ENCODE measurements around the gene IDNK. TPM values are rescaled to one million over a fixed set of nuclear protein-coding genes. Genes with fewer than 3 reads are reported as not detected.

IDNK gene
- total RNA-seq, 2 donors from 2014 or later = 10.6 to 10.7 TPM

GRCh38 chr9:83620841-83621636 lies 1.9 kb upstream of the IDNK start:
- no peak for ATAC-seq (replicated peaks in 1 of 2)
- no peaks in the 10 kb centered on the region for H3K27me3 Mint-ChIP-seq (ENCODE audit: low read depth)

DNA sequence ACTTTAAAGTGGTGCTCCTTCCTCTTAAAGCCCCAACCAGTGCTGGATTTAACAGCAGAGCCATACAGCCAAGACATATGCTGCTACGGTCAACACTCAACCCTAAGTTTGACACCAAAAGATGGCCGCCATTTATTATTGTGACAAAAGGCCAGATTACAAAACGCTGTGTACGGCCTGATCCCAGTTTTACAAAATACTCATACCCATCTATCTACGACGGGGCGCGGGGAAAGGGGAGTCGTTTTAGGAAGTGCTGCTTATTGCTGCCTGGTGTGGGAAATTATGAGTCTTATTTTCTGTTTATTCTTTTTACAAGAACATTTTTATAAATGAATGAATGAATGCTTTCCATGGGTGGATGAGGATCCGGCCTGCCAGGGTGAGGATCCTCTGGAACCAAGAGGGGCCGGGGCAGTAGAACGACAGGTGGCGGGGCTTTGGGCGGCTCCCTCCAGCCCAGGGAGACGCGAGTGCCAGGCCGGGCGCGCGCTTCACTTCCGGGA lies 457 bp upstream of the IDNK start:
- Mint-ChIP-seq H3K9me3 (no peaks in the 10 kb centered on the region), H3K27me3 (ENCODE audit: low read depth) (no peaks in the 10 kb centered on the region), H3K27ac (peak overlapping the region; percentile 99), H3K4me3 (peak overlapping the region; percentile 90 to 97), H3K36me3 (ENCODE audit: insufficient read depth in 2 of 2) (peaks cover 0 to 1% of the 10 kb centered on the region in 2 donors), H3K4me1 (ENCODE audit: low read depth) (peaks cover 31% of the 10 kb centered on the region)
- DNase-seq (peak in 1 of 2 donors; percentile 7), ATAC-seq (replicated peaks in 1 of 2) (peak; percentile 56 to 59)

More at GRCh38 chr9:83620841-83621636, 1.9 kb upstream of the IDNK start:
- peak; percentile 40 to 52 for DNase-seq
- Mint-ChIP-seq H3K36me3 (ENCODE audit: insufficient read depth in 2 of 2) (peaks cover 0 to 1% of the 10 kb centered on the region in 2 donors), H3K9me3 (no peaks in the 10 kb centered on the region), H3K27ac (no peak overlapping the region), H3K4me3 (peak overlapping the region; percentile 29 to 32), H3K4me1 (ENCODE audit: low read depth) (peaks cover 27% of the 10 kb centered on the region)

DNA sequence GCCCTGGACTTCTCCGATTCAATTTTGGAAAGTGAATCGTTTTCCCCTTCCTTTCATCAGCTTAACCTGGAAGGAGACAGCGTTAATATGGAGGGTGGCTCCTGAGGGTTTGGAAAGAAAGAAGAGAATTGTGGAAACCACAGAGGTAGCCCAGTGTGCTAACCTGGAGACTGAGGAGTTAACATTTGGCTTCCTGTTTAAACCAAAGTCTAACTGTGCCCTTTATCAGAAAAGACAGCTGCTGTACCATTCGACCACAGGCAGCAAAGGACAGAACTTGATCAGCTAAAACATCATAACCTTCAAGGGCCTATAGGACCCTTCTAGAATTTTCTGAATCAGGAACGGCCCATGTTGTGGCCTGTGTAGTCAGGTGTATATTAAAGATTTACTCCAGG lies 735 bp downstream of the IDNK start:
- H3K9me3 Mint-ChIP-seq = no peaks in the 10 kb centered on the region
- peaks cover 1 to 3% of the 10 kb centered on the region in 2 donors for H3K36me3 Mint-ChIP-seq (ENCODE audit: insufficient read depth in 2 of 2)
- DNase-seq = no peak
- ATAC-seq (replicated peaks in 1 of 2) = peak; percentile 6 to 11
- H3K27ac Mint-ChIP-seq = peak overlapping the region; percentile 99
- H3K27me3 Mint-ChIP-seq (ENCODE audit: low read depth) = no peaks in the 10 kb centered on the region
- H3K4me3 Mint-ChIP-seq = peak overlapping the region; percentile 90 to 97
- peaks cover 31% of the 10 kb centered on the region for H3K4me1 Mint-ChIP-seq (ENCODE audit: low read depth)

- Mint-ChIP-seq H3K9me3 (no peaks in the 10 kb centered on the region), H3K4me1 (ENCODE audit: low read depth) (peaks cover 35% of the 10 kb centered on the region), H3K27ac (peak overlapping the region; percentile 6), H3K27me3 (ENCODE audit: low read depth) (no peaks in the 10 kb centered on the region), H3K4me3 (peak overlapping the region in 1 of 2 donors; percentile 4), H3K36me3 (ENCODE audit: insufficient read depth in 2 of 2) (peaks cover 3 to 4% of the 10 kb centered on the region in 2 donors)
- ATAC-seq (replicated peaks in 1 of 2) = no peak
- no peak for DNase-seq
Observed at GRCh38 chr9:83625178-83625577, 2.2 kb downstream of the IDNK start.

DNA sequence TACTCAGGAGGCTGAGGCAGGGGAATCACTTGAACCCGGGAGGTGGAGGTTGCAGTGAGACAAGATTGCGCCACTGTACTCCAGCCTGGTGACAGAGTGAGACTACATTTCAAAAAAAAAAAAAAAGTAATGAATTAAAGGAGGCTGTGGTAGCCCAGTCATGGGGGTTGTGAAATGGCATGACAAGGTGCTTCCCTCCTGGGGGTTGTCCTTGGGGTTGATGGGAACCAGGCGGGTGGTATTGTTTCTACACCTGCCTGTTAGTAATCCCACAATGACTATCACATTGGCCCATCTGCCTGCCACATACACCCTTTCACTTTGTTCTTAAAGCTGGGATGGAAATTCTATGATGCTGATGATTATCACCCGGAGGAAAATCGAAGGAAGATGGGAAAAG lies 5.6 kb downstream of the IDNK start:
- ATAC-seq (replicated peaks in 1 of 2) = peak; percentile 26 to 57
- no peaks in the 10 kb centered on the region for H3K9me3 Mint-ChIP-seq
- H3K27ac Mint-ChIP-seq = no peak overlapping the region
- H3K36me3 Mint-ChIP-seq (ENCODE audit: insufficient read depth in 2 of 2) = peaks cover 3 to 5% of the 10 kb centered on the region in 2 donors
- peaks cover 29% of the 10 kb centered on the region for H3K4me1 Mint-ChIP-seq (ENCODE audit: low read depth)
- H3K4me3 Mint-ChIP-seq = no peak overlapping the region
- DNase-seq = peak in 1 of 2 donors; percentile 14
- no peaks in the 10 kb centered on the region for H3K27me3 Mint-ChIP-seq (ENCODE audit: low read depth)

- H3K27me3 Mint-ChIP-seq (ENCODE audit: low read depth) = no peaks in the 10 kb centered on the region
- no peak overlapping the region for H3K4me3 Mint-ChIP-seq
- H3K9me3 Mint-ChIP-seq = no peaks in the 10 kb centered on the region
- ATAC-seq (replicated peaks in 1 of 2) (no peak), DNase-seq (no peak)
- peaks cover 20% of the 10 kb centered on the region for H3K4me1 Mint-ChIP-seq (ENCODE audit: low read depth)
- no peak overlapping the region for H3K27ac Mint-ChIP-seq
- H3K36me3 Mint-ChIP-seq (ENCODE audit: insufficient read depth in 2 of 2) = peaks cover 3 to 4% of the 10 kb centered on the region in 2 donors
Observed at GRCh38 chr9:83629433-83630104, 6.6 kb downstream of the IDNK start.

GRCh38 chr9:83630938-83631457 lies 8.1 kb downstream of the IDNK start:
- H3K4me3 Mint-ChIP-seq = no peak overlapping the region
- H3K36me3 Mint-ChIP-seq (ENCODE audit: insufficient read depth in 2 of 2) = peaks cover 3 to 4% of the 10 kb centered on the region in 2 donors
- H3K27me3 Mint-ChIP-seq (ENCODE audit: low read depth) = no peaks in the 10 kb centered on the region
- peaks cover 9% of the 10 kb centered on the region for H3K4me1 Mint-ChIP-seq (ENCODE audit: low read depth)
- ATAC-seq (replicated peaks in 1 of 2) = no peak
- H3K27ac Mint-ChIP-seq = peak overlapping the region; percentile 27
- H3K9me3 Mint-ChIP-seq = no peaks in the 10 kb centered on the region
- DNase-seq = no peak

DNA sequence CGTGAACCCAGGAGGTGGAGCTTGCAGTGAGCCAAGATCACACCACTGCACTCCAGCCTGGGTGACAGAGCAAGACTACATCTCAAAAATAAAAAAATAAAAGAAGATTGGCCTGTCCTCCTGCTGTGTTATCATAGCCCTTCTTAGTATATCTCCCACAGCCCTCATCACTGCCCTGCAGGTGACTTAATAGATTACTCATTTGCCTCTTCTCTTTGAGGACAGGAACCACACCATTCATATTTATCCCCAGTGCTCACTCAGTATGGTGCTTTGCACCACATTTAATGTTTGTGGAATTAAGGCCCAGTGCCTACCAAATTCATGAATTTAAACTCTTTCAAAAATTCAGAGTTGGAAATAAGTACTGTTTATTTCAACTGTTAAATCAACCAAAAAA lies 10.3 kb downstream of the IDNK start:
- peaks cover 4% of the 10 kb centered on the region for H3K4me1 Mint-ChIP-seq (ENCODE audit: low read depth)
- H3K27me3 Mint-ChIP-seq (ENCODE audit: low read depth) = no peaks in the 10 kb centered on the region
- no peak overlapping the region for H3K4me3 Mint-ChIP-seq
- H3K36me3 Mint-ChIP-seq (ENCODE audit: insufficient read depth in 2 of 2) = peaks cover 0 to 4% of the 10 kb centered on the region in 2 donors
- H3K9me3 Mint-ChIP-seq = no peaks in the 10 kb centered on the region
- ATAC-seq (replicated peaks in 1 of 2) (no peak), DNase-seq (no peak)
- no peak overlapping the region for H3K27ac Mint-ChIP-seq

DNA sequence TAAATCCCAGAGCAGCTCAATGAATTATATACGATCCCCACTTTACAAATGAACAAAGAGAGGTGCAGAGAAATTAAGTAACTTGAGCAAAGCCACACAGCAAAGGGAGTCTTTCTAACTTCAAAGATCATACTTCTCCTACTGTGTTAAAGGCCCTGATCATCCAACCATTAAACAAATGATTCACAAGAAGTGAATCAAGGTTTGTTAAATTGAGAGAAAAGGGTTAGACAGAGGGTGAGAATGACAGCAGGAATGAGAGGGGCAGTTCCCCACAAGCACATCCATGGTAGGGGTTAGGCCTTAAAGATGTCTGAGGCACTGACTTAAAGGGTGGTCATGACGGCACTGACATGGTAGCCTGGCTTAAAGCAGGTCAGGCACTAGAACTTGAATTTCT lies 10.7 kb downstream of the IDNK start:
- Mint-ChIP-seq H3K27ac (no peak overlapping the region), H3K9me3 (no peaks in the 10 kb centered on the region), H3K36me3 (ENCODE audit: insufficient read depth in 2 of 2) (peaks cover 0 to 4% of the 10 kb centered on the region in 2 donors), H3K4me3 (no peak overlapping the region), H3K27me3 (ENCODE audit: low read depth) (no peaks in the 10 kb centered on the region), H3K4me1 (ENCODE audit: low read depth) (peaks cover 4% of the 10 kb centered on the region)
- ATAC-seq (replicated peaks in 1 of 2) = no peak
- no peak for DNase-seq

GRCh38 chr9:83636813-83637212 lies 13.9 kb downstream of the IDNK start:
- no peak for DNase-seq
- peak in 1 of 2 donors; percentile 53 for ATAC-seq (replicated peaks in 1 of 2)
- Mint-ChIP-seq H3K4me3 (no peak overlapping the region), H3K9me3 (no peaks in the 10 kb centered on the region), H3K27ac (no peak overlapping the region), H3K4me1 (ENCODE audit: low read depth) (no peaks in the 10 kb centered on the region), H3K27me3 (ENCODE audit: low read depth) (no peaks in the 10 kb centered on the region), H3K36me3 (ENCODE audit: insufficient read depth in 2 of 2) (peaks cover 1 to 3% of the 10 kb centered on the region in 2 donors)

DNA sequence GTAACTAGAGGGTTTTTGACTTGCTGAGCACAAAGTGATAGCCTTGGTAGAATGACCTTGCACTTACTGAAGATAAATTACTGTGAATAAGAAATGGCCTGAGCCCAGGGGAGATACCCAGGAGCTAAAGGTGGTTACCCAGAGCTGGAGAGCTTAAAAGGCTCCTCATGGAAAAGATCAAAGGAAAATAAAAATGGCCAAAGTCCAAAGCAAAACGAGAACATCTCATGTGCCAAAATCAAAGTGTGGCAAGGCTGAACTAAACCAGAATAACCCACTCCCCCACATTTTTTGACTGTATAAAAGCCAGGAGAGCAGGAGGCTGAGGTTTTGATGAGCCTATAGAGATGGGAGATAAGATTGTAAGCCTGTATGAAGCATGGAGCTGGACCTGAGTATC lies 14.4 kb downstream of the IDNK start:
- Mint-ChIP-seq H3K4me1 (ENCODE audit: low read depth) (no peaks in the 10 kb centered on the region), H3K27ac (no peak overlapping the region), H3K36me3 (ENCODE audit: insufficient read depth in 2 of 2) (peaks cover 1 to 3% of the 10 kb centered on the region in 2 donors), H3K27me3 (ENCODE audit: low read depth) (no peaks in the 10 kb centered on the region), H3K9me3 (no peaks in the 10 kb centered on the region), H3K4me3 (no peak overlapping the region)
- no peak for DNase-seq
- no peak for ATAC-seq (replicated peaks in 1 of 2)

- Mint-ChIP-seq H3K4me1 (ENCODE audit: low read depth) (no peaks in the 10 kb centered on the region), H3K27me3 (ENCODE audit: low read depth) (no peaks in the 10 kb centered on the region), H3K36me3 (ENCODE audit: insufficient read depth in 2 of 2) (peaks cover 0 to 4% of the 10 kb centered on the region in 2 donors), H3K9me3 (no peaks in the 10 kb centered on the region), H3K4me3 (no peak overlapping the region), H3K27ac (no peak overlapping the region)
- DNase-seq (no peak), ATAC-seq (replicated peaks in 1 of 2) (no peak)
Observed at GRCh38 chr9:83639266-83639665, 16.3 kb downstream of the IDNK start.

GRCh38 chr9:83642793-83643192 lies 19.9 kb downstream of the IDNK start:
- H3K27me3 Mint-ChIP-seq (ENCODE audit: low read depth) = no peaks in the 10 kb centered on the region
- H3K36me3 Mint-ChIP-seq (ENCODE audit: insufficient read depth in 2 of 2) = peaks cover 0 to 4% of the 10 kb centered on the region in 2 donors
- no peak overlapping the region for H3K4me3 Mint-ChIP-seq
- peak overlapping the region; percentile 12 for H3K27ac Mint-ChIP-seq
- DNase-seq (no peak), ATAC-seq (replicated peaks in 1 of 2) (peak in 1 of 2 donors; percentile 11)
- no peaks in the 10 kb centered on the region for H3K9me3 Mint-ChIP-seq
- no peaks in the 10 kb centered on the region for H3K4me1 Mint-ChIP-seq (ENCODE audit: low read depth)

Data from activated T-cell treated with anti-CD3 and anti-CD28 coated beads, Interleukin-2, amount 50 U/mL, for 72 hours (primary cell).